A549 (cell line): Measurements from ENCODE around the gene TMEM59.

Experiments used
- CEBPB ChIP-seq, 2 experiments: fragments of >200 bp in 1 of 2; sonication (Bioruptor Twin) in 1 of 2; formaldehyde crosslinking in 1 of 2; IDR thresholded peaks; 2 replicates each; pipeline ENCODE4 v1.6.1; 2012 to 2016
- MYC ChIP-seq: IDR thresholded peaks from 2 replicates; pipeline ENCODE4 v1.6.1; 2012; ENCODE audit warnings: mild to moderate bottlenecking, inconsistent platforms, low read length, improper control_type of control experiment, borderline replicate concordance
- RAD21 ChIP-seq, 2 experiments: fragments of >200 bp in 1 of 2; sonication (Bioruptor Twin) in 1 of 2; formaldehyde crosslinking in 1 of 2; IDR thresholded peaks in 1 of 2; conservative IDR thresholded peaks in 1 of 2; 2 replicates in 1 of 2; 3 replicates in 1 of 2; pipeline ENCODE4 v1.6.1; 2012 to 2018; ENCODE audit warnings: inconsistent platforms in 1 of 2

- TF ChIP-seq MYC (no peak), CEBPB (IDR thresholded peaks at IDR 0.05) (no peak), RAD21 (conservative IDR thresholded peaks at IDR 0.05 in 1 of 2, IDR thresholded peaks at IDR 0.05 in 1 of 2) (no peak)
Measured at GRCh38 chr1:54027848-54028247, 25.2 kb downstream of the TMEM59 start.
